NCI-H446 (cell line): ENCODE results near the gene SNX27.
A peak's percentile ranks its signal among the peaks of the same experiment; 100 is the strongest.
"Not testable (repeated sequence)": the region's sequence is repeated elsewhere in the genome, so short reads cannot be mapped to it uniquely, and the experiment has no call there.

Experiments used
- DNase-seq, 2 experiments: peaks; one replicate each; lab custom pipeline; 2025; lab: John Stamatoyannopoulos, UW

The SNX27 gene

DNA sequence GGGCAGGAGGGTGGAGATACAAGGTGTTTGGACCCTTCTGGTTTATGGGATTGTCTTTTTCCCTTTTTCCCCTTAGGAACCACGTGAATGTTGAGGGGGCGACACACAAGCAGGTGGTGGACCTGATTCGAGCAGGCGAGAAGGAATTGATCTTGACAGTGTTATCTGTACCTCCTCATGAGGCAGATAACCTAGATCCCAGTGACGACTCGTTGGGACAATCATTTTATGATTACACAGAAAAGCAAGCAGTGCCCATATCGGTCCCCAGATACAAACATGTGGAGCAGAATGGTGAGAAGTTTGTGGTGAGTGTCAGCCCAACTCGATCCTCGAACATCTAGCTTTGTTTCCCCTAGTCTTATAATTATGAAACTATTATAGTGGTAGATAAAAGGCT lies 27.0 kb downstream of the SNX27 start:
- no peak for DNase-seq

DNA sequence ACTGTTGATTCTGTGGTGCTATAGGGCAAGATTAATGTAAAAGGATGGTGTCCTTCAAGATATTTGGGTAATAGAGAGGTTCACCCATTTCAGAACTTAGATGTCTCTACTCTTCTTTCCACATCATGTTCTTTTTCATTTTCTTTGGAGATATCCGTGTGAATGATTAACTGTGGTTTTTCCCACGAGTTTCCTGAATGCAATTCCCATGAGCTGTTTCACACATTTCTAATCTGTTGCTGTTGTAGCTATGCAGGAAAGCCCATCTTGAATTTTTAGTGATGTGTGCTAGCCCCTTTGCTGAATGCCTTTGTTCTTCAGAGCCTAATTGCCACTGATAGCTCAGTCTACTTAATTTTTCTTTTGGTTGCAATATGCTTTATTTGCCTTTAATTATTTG lies 27.6 kb downstream of the SNX27 start:
- DNase-seq = no peak

DNA sequence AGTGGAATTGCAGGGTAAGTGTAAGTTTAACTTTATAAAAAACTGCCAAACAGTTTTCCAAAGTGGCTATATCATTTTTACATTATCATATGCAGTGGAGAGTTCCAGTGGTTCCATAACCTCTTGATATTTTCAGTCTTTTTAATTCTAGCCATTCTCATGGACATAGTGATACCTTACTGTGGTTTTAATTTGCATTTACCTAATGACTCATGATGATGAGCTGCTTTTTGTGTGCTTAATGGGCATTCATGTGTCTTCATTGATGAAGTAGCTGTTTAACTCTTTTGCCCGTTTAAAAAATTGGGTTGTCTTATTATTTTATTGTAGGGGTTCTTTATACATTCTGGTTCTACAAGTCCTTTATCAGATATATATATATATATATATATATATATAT lies 29.4 kb downstream of the SNX27 start:
- no peak for DNase-seq

DNA sequence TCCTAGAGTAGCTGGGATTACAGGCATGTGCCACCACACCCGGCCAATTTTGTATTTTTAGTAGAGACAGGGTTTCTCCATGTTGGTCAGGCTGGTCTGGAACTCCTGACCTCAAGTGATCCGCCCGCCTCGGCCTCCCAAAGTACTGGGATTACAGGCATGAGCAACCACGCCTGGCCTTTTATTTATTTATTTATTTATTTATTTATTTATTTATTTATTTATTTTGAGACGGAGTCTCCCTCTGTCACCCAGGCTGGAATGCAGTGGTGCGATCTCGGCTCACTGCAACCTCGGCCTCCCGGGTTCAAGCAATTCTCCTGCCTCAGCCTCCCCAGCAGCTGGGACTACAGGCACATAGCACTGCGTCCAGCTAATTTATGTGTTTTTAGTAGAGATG lies 31.2 kb downstream of the SNX27 start:
- DNase-seq = not testable (repeated sequence)

DNA sequence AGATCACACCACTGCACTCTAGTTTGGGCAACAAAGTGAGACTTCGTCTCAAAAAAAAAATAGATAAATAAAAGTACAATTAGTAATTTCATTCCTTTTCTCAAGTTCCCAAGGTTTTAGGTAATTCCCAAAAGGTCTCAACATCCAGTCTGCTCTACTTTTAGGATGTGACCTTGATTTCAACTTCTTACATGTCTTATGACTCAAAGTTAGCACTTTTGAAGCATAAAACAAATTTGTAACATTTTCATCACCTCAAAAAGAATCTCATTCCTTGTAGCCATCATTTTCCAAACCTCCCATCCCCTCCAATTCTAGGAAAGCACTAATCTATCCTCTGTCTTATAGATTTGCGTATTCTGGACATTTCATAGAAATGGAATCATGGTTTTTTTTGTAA lies 32.2 kb downstream of the SNX27 start:
- no peak for DNase-seq

DNA sequence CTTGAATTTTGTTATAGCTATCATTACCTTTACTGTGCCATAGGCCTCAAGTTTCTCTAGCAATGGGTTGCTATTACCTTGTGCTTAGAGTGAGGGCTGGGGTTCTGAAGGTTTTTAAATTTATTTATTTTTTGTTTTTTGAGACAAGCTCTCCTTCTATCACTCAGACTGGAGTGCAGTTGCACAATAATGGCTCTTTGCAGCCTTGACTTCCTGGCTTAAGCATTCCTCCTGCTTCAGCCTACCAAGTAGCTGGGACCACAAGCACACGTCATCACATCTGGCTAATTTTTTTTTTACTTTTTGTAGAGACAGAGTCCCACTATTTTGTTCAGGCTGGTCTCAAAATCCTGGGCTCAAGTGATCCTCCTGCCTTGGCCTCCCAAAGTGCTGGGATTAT lies 41.5 kb downstream of the SNX27 start:
- DNase-seq = no peak

DNA sequence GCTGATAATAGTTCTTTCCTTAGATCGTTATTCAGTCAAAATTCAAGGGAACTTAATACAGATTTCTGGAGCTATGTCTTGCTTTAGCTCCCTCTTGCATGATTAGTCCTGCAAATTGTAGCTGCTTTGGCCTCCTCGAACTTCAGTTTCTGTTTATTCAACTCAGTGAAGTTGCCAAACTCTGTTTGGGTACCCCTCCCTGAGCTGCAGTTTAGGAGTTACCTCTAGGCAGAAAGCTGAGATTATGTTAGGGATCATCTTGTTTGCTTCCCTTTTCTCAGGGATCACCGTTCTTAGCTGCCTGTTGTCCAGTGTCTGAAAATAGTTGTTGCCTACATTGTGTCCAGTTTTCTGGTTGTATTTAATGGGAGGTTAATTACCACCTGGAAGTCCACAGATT lies 43.5 kb downstream of the SNX27 start:
- DNase-seq = no peak

DNA sequence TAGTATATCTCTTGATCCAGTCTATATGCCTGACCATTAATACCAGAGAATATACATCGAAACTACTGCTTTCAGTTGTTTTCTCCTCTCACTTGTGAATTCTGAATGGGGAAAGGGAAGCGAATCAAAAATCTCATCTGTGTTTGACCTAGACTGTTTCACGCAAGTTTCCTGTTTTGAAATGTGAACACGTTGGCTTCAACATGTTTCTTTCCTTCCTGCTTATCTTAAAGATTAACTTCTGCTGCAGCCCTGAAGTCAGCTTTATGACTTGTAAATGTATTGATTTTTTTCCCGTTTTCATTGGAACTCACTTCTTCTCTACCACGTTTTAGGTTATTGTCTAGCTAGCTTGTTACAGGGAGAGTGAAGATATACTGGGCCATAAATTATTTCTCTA lies 49.9 kb downstream of the SNX27 start:
- DNase-seq = no peak

DNA sequence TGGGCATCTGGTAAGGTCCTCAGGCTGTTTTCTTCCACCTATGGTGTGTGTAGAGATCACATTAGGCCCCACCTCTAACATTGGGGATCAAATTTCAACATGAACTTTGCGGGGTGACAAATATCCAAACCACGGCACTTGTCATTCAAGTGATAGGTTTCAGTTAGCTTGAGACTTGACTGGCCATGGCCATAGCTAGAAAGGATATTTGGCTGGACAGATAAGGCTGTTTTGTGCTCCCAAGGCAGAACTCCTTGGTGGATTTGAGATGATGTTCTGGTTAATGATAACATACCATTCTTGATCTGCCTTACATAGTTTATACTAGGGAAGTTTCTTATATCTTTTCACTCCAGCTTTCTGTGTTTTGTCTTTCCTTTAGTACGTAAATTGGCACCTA lies 56.2 kb downstream of the SNX27 start:
- DNase-seq = no peak

DNA sequence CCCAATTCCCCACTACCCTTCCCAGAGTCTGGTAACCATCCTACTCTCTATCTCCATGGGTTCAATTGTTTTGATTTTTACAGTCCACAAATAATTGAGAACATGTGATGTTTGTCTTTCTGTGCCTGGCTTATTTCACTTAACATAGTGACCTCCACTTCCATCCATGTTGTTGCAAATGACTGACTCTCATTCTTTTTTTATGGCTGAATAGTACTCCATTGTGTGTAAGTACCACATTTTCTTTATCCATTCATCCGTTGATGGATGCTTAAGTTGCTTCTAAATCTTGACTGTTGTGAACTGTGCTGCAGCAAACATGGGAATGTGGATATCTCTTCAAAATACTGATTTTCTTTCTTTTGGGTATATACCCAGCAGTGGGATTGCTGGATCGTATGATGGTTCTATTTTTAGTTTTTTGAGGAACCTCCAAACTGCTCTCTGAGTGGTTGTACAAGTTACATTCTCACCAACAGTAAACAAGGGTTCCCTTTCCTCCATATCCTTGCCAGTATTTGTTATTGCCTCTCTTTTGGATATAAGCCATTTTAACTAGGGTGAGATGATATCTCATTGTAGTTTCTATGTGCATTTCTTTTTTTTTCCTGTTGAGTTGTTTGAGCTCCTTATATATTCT lies 58.3 kb downstream of the SNX27 start:
- not testable (repeated sequence) for DNase-seq

DNA sequence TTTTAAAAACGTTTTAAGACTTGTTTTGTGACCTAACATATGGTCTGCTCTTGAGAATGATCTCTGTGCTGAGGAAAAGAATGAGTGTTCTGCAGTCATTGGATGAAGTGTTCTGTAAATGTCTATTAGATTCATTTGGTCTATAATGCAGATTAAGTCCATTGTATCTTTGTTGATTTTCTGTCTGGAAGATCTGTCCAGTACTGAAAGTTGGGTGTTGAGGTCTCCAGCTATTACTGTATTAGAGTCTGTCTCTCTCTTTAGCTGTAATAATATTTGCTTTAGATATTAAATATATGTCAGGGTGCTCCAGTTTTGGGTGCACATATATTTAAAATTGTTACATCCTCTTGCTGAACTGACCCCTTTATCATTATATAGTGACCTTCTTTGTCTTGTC lies 61.6 kb downstream of the SNX27 start:
- no peak for DNase-seq

DNA sequence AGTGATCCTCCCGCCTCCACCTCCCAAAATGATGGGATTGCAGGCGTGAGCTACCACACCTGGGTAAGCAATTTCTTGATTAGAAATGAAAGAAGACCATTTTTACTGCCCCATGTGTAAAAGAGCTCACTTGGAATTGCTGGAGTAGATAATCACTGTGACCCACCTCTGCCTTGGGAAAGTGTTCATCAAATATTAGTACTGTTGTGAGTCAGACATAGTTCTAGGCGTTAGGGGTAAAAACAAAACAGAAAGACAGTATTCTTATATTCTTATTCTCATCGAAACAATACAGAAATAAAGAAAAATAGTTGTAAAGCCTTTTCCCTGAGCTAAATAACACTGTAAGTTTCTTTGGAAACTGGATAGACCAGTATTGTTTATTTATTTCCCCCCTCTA lies 68.5 kb downstream of the SNX27 start:
- DNase-seq = no peak

DNA sequence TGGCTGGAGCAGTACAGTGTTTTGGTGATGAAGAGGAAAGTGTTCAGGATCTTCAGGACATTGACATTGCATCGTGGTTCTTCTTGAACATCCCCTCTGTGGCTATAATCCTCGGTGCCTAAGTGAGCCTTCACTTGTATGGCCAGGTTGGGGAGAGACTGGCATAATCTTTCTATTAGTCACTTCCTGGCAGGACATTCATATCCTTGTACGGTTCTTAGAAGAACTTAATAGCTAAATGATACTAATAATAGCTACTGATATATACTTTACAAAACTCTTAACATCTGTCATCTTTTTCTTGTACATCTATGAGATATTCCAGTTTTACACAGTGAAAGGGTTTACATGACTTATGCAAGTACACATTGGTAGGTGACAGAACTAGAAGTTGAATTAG lies 69.0 kb downstream of the SNX27 start:
- no peak for DNase-seq

DNA sequence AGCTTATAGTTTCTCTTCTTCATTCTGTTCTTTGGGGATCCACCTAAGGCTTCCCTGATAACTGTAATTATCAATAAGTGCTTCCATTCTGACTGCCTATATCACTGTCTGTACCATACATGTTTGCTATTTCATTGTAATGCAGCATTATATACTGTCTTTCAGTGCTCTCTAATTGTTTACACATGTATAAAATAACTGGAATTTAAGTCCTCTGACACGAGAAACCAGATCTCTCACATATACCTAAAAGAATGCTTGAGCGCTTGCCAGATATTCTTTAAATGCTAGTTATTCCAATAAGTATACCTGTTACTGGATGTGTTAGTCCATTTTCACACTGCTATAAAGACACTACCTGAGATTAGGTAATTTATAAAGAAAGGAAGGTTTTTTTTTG lies 70.1 kb downstream of the SNX27 start:
- DNase-seq = no peak

DNA sequence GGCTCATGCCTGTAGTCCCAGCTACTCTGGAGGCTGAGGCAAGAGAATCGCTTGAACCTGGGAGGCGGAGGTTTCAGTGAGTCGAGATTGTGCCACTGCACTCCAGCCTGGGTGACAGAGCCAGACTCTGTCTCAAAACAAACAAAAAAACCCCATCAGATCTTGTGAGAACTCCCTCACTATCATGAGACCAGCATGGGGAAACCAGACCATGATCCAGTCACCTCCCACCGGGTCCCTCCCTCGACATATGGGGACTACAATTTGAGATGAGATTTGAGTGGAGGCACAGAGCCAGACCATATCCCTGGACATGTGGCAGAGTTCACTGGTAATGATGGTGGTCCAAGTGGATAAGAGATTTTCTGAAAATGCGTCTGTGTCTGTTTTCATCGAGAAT lies 71.1 kb downstream of the SNX27 start:
- DNase-seq = not testable (repeated sequence)

DNA sequence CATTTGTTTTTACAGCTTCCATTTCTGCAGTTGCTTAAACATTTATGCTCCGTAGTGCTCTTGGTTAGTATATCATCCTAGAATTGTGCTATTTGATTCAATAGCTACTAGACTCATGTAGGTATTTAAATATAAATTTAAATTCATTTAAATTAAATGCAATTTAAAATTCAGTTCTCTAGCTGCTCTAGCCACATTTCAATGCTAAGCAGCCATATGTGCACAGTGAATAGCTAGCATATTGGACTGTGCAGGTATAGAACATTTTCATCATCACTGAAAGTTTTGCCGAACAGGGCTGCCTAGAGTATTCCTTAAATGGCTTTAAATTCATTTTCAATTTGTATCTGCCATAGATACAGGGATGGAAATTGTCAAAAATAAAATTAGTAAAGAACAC lies 72.3 kb downstream of the SNX27 start:
- no peak for DNase-seq

DNA sequence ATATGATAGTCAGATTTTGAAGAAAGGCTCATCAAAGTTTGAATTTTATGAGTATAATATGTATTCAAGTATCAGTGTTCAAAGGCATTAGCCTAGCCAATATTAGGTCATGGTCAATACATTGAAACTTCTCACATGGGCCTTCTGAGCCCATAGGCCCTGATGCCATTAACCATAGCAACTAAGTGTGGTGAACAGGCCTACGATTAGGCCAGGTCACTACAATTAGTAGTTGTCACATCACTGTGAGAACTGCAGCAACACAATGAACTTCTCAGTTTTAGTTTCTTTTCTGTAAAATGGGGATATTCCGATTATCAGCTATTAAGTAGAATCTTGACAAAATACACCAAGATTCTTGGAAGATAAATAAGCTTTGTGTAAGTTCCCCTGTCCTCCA lies 74.7 kb downstream of the SNX27 start:
- DNase-seq = no peak

DNA sequence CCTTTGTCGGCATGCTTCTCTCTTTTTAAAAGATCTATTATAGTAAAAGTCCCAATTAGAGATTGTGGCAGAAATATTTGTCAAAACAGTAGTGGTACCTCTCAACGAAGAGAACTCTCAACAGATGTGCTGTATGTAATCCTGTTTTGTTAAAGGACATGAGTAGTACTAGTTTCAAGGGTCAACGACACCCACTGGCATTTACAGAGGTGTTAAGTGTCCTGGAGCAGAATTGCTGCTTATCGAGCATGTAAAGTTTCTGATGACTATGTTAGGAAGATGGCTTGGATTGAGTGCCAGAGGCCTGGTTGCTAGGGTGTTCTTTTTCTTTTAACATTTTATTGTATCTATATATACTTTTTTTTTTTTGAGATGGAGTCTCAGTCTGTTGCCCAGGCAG lies 77.6 kb downstream of the SNX27 start:
- DNase-seq = no peak

DNA sequence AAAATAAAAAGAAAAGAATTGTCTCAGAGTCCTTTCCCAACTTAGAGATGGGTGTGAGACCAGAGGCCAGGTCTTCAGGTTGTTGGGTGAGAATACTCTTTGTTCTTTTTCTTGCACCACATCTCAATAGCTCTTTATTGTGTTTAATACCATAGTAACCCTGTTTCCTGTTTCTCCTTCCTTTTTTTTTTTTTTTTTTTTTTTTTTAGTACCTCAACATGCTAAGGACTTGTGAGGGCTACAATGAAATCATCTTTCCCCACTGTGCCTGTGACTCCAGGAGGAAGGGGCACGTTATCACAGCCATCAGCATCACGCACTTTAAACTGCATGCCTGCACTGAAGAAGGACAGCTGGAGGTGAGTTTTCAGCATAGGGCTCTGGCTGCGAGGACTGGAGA lies 80.4 kb downstream of the SNX27 start:
- DNase-seq = no peak

DNA sequence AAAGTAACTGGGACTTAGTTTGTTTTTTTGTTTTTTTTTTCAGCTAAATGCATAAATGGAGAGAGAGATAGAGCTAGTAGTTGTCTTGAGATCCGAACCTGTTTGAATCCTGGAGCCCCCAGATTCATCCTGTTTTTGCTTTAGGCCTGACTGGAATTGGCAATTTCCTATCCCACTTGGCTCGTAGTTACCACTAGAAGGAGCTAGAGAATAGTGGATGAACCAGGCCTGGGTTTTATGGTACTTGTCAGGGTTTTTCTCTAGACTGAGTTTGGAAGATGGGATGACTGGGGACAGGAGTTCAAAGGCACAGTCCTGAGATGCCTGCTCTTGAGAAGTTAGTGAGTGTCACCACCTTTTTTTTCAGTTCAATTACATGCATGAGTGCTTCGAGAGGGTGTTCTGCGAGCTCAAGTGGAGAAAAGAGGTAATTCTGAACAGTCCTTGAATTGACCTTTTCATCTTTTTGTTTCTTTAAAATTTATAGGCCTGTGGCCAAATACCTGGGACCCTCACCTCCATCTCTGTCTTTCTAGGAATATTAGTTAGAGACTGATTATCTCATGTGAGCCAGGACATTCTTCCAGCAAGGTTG lies 81.3 kb downstream of the SNX27 start:
- peak; percentile 24 to 50 for DNase-seq

DNA sequence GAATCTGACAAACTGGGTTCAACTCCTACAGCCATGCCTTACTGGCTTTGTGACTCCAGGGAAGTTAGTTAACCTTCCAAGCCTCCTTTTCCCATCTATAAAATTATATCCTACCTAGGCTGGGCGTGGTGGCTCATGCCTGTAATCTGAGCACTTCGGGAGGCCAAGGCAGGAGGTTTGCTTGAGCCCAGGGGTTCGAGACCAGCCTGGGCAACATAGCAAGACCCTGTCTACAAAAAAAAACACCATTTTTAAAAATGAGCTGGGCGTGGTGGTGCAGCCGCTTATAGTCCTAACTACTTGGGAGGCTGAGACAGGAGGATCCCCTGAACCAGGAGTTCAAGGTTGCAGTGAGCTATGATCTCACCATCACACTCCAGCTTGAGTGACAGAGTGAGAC lies 89.7 kb downstream of the SNX27 start:
- no peak for DNase-seq

DNA sequence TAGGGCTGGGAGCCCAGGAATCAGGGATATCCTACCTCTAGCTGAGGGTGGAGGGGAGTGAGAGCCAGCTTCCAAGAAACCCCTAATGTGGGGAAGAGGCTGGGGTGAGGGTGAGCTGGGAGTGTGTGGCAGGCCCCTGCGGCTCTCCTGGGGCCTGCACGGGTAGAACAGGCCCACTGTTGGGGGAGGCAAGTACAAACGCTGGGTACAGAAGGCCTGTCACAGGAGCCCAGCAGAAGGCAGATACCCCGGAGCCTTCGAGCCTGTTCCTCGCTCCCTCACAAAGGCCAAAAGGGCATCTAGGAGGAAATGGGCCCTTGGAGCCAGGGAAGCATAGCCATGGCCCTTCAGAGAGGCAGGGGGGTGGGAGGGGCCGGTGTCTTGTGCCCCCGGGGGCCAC lies 91.1 kb downstream of the SNX27 start:
- DNase-seq = no peak

DNA sequence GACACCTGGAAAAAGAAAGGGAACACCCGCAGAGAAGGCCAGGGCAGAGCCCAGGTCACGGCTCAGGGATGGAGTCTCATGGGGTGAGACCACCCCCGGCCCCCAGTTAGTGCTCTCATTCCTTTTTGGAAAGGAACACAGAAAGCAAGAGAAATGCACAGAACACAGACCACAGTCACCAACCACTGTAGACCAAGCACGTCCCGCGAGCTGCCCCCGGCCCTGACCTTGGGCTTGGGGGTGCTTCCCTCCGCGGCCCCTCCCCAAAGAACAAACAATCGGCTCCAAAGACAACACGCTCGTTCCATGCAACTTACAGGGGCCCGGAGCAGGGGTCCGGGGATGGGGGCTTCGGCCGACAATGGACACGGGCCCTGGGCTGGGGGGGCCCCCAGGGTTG lies 92.0 kb downstream of the SNX27 start:
- DNase-seq = no peak

DNA sequence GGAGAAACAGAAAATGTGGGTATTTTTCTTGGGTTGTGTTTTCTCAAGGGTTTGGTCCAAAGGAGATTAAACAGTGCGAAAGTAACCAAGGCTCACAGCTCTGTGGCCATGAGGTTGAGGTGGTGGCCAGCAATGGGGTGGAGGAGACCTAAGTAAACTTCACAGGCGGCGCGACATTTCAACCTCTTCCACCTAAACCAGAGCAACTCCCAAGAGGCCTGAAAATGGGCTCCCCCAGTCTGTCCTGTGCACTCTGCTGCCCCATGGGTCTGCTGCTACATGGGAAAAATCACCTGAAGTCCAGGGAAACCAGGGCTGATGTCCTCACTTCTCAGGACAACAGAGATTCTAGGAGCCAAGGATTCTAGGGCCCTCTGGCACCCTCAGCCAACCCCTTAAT lies 92.4 kb downstream of the SNX27 start:
- DNase-seq = no peak
